Loucy (cell line): ENCODE results near the gene LONRF3.

Source experiments
- H2AFZ ChIP-seq: fragments of 200-600 bp; sonication (generic); 2 replicates; pipeline ENCODE4 v1.6.0; 2016; ENCODE audit warnings: antibody characterized with exemption, mild to moderate bottlenecking, low read length, moderate library complexity
- H3F3A ChIP-seq: fragments of 200-600 bp; 2 replicates; pipeline ENCODE4 v1.6.0; 2016; ENCODE audit warnings: antibody characterized with exemption, low read depth, mild to moderate bottlenecking
- H3K27me3 ChIP-seq: fragments of 200-600 bp; sonication (generic); 2 replicates; pipeline ENCODE4 v1.6.1; 2014; ENCODE audit warnings: low read length, mild to moderate bottlenecking; ENCODE audit not compliant: insufficient read depth, poor library complexity, severe bottlenecking
- H3K36me3 ChIP-seq: fragments of 200-600 bp; sonication (generic); 2 replicates; pipeline ENCODE4 v1.6.1; 2016; ENCODE audit warnings: low read length; ENCODE audit not compliant: insufficient read depth
- H3K4me1 ChIP-seq: fragments of 200-600 bp; sonication (generic); 2 replicates; pipeline ENCODE4 v1.5.1; 2014; ENCODE audit warnings: low read length, mild to moderate bottlenecking; ENCODE audit not compliant: insufficient read depth, poor library complexity, severe bottlenecking
- H3K4me2 ChIP-seq: fragments of 200-600 bp; sonication (generic); 2 replicates; pipeline ENCODE4 v1.6.0; 2014; ENCODE audit warnings: antibody characterized with exemption, low read length, low read depth, mild to moderate bottlenecking; ENCODE audit not compliant: poor library complexity, severe bottlenecking
- H3K4me3 ChIP-seq: fragments of 200-600 bp; sonication (generic); 2 replicates; pipeline ENCODE4 v1.5.1; 2014; ENCODE audit warnings: low read length, mild to moderate bottlenecking, mixed read lengths; ENCODE audit not compliant: poor library complexity, severe bottlenecking
- H3K79me2 ChIP-seq: fragments of 200-600 bp; sonication (generic); 2 replicates; pipeline ENCODE4 v1.6.1; 2014; ENCODE audit warnings: low read length; ENCODE audit not compliant: insufficient read depth
- H3K9ac ChIP-seq: fragments of 200-600 bp; sonication (generic); 2 replicates; pipeline ENCODE4 v1.6.0; 2014; ENCODE audit warnings: mild to moderate bottlenecking, low read depth, low read length, moderate library complexity; ENCODE audit not compliant: poor library complexity, severe bottlenecking
- H3K9me2 ChIP-seq: fragments of 200-600 bp; sonication (generic); replicated peaks from 2 replicates; pipeline ENCODE4 v1.6.1; 2016; ENCODE audit warnings: low read depth, low read length, mixed read lengths
- H3K9me3 ChIP-seq: fragments of 200-600 bp; sonication (generic); 2 replicates; pipeline ENCODE4 v1.6.1; 2014; ENCODE audit warnings: mild to moderate bottlenecking, antibody characterized with exemption, low read length, low read depth; ENCODE audit not compliant: insufficient read depth
- H4K20me1 ChIP-seq: fragments of 200-600 bp; sonication (generic); 2 replicates; pipeline ENCODE4 v1.6.0; 2014; ENCODE audit warnings: antibody characterized with exemption, low read length, mild to moderate bottlenecking; ENCODE audit not compliant: insufficient read depth, poor library complexity, severe bottlenecking
- EZH2phosphoT487 ChIP-seq: fragments of 200-600 bp; IDR thresholded peaks from 2 replicates; pipeline ENCODE4 v1.6.1; 2018; ENCODE audit warnings: antibody characterized with exemption, mild to moderate bottlenecking, moderate library complexity, borderline replicate concordance
- TF ChIP-seq, protein P1 (sequence below): fragments of 200-600 bp; sonication (generic); conservative IDR thresholded peaks from 2 replicates; pipeline ENCODE4 v1.5.1; 2014; ENCODE audit warnings: mild to moderate bottlenecking, antibody characterized with exemption, low read length

The LONRF3 gene

GRCh38 chrX:119062750-119063374 lies 88.4 kb downstream of the LONRF3 start:
- no peak overlapping the region for H3K9ac ChIP-seq
- TF ChIP-seq EZH2phosphoT487: no peak
- TF ChIP-seq, protein P1, sequence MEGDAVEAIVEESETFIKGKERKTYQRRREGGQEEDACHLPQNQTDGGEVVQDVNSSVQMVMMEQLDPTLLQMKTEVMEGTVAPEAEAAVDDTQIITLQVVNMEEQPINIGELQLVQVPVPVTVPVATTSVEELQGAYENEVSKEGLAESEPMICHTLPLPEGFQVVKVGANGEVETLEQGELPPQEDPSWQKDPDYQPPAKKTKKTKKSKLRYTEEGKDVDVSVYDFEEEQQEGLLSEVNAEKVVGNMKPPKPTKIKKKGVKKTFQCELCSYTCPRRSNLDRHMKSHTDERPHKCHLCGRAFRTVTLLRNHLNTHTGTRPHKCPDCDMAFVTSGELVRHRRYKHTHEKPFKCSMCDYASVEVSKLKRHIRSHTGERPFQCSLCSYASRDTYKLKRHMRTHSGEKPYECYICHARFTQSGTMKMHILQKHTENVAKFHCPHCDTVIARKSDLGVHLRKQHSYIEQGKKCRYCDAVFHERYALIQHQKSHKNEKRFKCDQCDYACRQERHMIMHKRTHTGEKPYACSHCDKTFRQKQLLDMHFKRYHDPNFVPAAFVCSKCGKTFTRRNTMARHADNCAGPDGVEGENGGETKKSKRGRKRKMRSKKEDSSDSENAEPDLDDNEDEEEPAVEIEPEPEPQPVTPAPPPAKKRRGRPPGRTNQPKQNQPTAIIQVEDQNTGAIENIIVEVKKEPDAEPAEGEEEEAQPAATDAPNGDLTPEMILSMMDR: no peak
- no peaks in the 10 kb centered on the region for H3F3A ChIP-seq
- H3K9me3 ChIP-seq: no peaks in the 10 kb centered on the region
- no peak overlapping the region for H2AFZ ChIP-seq
- H3K4me2 ChIP-seq: no peak overlapping the region
- H3K9me2 ChIP-seq: no peaks in the 10 kb centered on the region
- no peaks in the 10 kb centered on the region for H3K79me2 ChIP-seq
- no peak overlapping the region for H3K4me3 ChIP-seq
- H4K20me1 ChIP-seq: no peaks in the 10 kb centered on the region
- H3K27me3 ChIP-seq: no peaks in the 10 kb centered on the region
- no peaks in the 10 kb centered on the region for H3K4me1 ChIP-seq
- no peaks in the 10 kb centered on the region for H3K36me3 ChIP-seq

DNA sequence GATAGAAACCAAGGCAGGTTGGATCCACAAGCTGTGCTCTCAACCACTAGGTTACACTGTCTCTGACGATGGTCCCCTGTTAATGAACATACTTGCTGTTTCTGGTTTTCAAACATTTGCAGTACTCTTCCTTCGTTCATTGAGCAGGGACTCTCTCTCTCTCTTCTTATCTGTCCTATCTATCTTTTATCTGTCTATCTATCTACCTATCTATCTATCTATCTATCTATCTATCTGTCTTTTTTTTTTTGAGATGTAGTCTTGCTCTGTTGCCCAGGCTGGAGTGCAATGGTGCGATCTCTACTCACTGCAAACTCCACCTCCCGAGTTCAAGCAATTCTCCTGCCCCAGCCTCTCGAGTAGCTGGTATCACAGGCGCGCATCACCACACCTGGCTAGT lies 89.0 kb downstream of the LONRF3 start:
- no peaks in the 10 kb centered on the region for H3K79me2 ChIP-seq

DNA sequence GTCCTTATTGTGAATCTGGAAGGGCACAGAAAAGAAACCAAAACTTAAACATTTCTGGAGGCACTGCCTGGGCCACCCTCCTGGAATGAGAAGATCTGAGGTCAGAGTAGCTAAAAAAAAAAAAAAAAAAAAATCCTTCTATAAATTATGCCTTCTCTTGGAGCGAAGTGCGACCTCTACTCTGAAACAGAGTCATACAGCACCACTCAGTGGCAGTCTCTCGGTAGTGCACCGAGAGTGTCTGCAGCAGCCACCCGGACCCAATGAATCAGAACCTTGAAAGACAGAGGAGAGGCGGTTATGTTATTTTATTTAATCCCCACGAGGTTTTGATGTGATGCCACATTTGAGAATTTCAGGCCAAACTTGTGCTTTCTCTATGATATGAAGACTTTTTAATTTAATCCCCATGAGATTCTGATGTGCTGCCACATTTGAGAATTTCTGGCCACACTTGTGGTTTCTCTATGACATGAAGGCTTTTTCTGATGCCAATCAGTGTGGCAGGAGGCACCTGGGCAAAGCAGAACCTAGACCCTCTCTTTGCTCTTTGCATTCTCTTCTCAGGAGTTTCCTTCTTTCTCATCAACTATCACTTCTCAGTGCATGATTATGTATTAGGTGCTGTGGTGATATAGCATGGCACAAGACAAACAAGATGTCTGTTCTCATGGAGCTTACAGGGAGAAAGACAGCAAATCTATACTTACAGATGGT lies 92.8 kb downstream of the LONRF3 start:
- Histone ChIP-seq H3K9me2 (no peaks in the 10 kb centered on the region), H3K4me1 (no peaks in the 10 kb centered on the region), H2AFZ (no peak overlapping the region), H3F3A (no peaks in the 10 kb centered on the region), H3K36me3 (no peaks in the 10 kb centered on the region), H3K4me3 (no peak overlapping the region), H3K9me3 (no peaks in the 10 kb centered on the region), H3K9ac (no peak overlapping the region), H4K20me1 (no peaks in the 10 kb centered on the region), H3K27me3 (no peaks in the 10 kb centered on the region), H3K4me2 (no peak overlapping the region), H3K79me2 (no peaks in the 10 kb centered on the region)
- TF ChIP-seq EZH2phosphoT487: no peak
- TF ChIP-seq, protein P1: peak; percentile 61

More for the DNA sequence above, 89.0 kb downstream of the LONRF3 start:
- Histone ChIP-seq H3K4me3 (no peak overlapping the region), H3K9ac (no peak overlapping the region), H3K4me1 (no peaks in the 10 kb centered on the region), H3K27me3 (no peaks in the 10 kb centered on the region), H3K4me2 (no peak overlapping the region), H2AFZ (no peak overlapping the region), H3F3A (no peaks in the 10 kb centered on the region), H3K36me3 (no peaks in the 10 kb centered on the region), H3K9me3 (no peaks in the 10 kb centered on the region), H4K20me1 (no peaks in the 10 kb centered on the region), H3K9me2 (no peaks in the 10 kb centered on the region)
- TF ChIP-seq EZH2phosphoT487: no peak
- TF ChIP-seq, protein P1: no peak
